ENCODE results near the gene CACNA1C.

Gene CACNA1C

GRCh38 chr12:2693244-2693860, 640.6 kb downstream of the CACNA1C start:
- Histone ChIP-seq H3K27me3 (ENCODE audit: control insufficient read depth in 1 of 2, insufficient read depth in 2 of 2, low read length in 2 of 2) (no peaks in the 10 kb centered on the region), H3K4me3 (ENCODE audit: low read length in 2 of 2) (no peak overlapping the region)

DNA sequence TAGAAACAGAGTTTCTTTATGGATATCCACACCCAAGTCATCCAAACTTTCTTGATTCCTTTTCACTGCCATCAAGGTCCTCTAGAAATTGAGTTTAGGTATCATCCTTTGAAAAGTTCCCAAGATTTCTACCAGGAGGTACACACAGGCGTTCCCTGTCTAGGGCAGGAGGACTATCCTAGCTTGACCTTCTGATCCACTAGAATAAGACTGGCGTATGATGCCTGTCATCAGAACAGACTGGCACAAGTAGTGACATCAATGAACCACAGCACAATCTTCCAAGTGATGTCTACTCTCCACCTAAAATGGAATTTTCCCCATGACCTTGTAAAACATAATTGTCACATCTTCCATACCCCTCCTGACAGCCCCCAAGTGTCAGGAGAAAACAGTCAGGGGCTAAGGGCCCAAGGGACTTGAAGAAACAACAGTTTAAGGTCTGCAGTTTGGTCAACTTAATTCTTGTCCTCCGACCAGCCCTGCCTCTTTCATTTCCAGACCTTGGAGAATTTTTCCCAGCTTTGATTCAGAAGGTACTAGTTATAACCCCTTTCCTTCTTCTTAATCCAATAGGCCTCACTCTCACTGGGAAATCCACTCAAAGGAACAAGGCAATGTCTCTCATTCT, 641.3 kb downstream of the CACNA1C start:
- Histone ChIP-seq H3K27ac (ENCODE audit: low read length) (no peak overlapping the region), H3K9ac (ENCODE audit: low read length in 2 of 2) (no peak overlapping the region), H3K4me3 (ENCODE audit: low read length in 2 of 2) (no peak overlapping the region), H3K36me3 (ENCODE audit: control insufficient read depth in 2 of 2, insufficient read depth in 2 of 2, low read length in 2 of 2) (peaks cover 10 to 16% of the 10 kb centered on the region in 2 donors), H3K4me1 (ENCODE audit: control insufficient read depth, insufficient read depth, low read length) (no peaks in the 10 kb centered on the region), H3K9me3 (ENCODE audit: control insufficient read depth in 2 of 2, low read length in 2 of 2) (no peaks in the 10 kb centered on the region), H3K27me3 (ENCODE audit: control insufficient read depth in 1 of 2, insufficient read depth in 2 of 2, low read length in 2 of 2) (no peaks in the 10 kb centered on the region)

More at GRCh38 chr12:2693244-2693860, 640.6 kb downstream of the CACNA1C start:
- Histone ChIP-seq H3K4me1 (ENCODE audit: control insufficient read depth, insufficient read depth, low read length) (no peaks in the 10 kb centered on the region), H3K9ac (ENCODE audit: low read length in 2 of 2) (no peak overlapping the region), H3K27ac (ENCODE audit: low read length) (no peak overlapping the region), H3K36me3 (ENCODE audit: control insufficient read depth in 2 of 2, insufficient read depth in 2 of 2, low read length in 2 of 2) (peaks cover 12 to 22% of the 10 kb centered on the region in 2 donors), H3K9me3 (ENCODE audit: control insufficient read depth in 2 of 2, low read length in 2 of 2) (no peaks in the 10 kb centered on the region)

DNA sequence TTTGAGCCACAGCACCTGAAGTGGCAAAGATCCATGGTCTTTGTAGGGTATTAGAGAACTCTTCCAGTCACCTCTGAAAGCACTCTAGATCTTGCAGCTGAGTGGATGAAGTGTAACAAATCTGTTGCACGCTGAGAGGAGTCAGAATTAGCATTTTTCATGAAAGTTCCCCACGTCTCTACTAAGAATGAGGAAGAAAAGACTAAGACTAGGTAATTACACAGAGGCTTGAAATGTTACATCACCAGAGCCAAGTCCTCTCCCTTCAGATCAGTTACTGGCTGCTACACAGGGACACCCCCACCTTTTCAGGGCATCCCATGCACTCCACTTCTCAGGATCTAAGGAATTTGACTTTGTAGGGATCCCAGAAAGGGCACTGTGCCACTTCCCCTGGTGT, 643.3 kb downstream of the CACNA1C start:
- H3K27ac ChIP-seq (ENCODE audit: low read length), result no peak overlapping the region
- no peak overlapping the region for H3K9ac ChIP-seq (ENCODE audit: low read length in 2 of 2)
- H3K4me1 ChIP-seq (ENCODE audit: control insufficient read depth, insufficient read depth, low read length), result no peaks in the 10 kb centered on the region
- peaks cover 0 to 4% of the 10 kb centered on the region in 2 donors for H3K36me3 ChIP-seq (ENCODE audit: control insufficient read depth in 2 of 2, insufficient read depth in 2 of 2, low read length in 2 of 2)
- H3K4me3 ChIP-seq (ENCODE audit: low read length in 2 of 2), result no peak overlapping the region
- no peaks in the 10 kb centered on the region for H3K9me3 ChIP-seq (ENCODE audit: control insufficient read depth in 2 of 2, low read length in 2 of 2)
- no peaks in the 10 kb centered on the region for H3K27me3 ChIP-seq (ENCODE audit: control insufficient read depth in 1 of 2, insufficient read depth in 2 of 2, low read length in 2 of 2)

- Histone ChIP-seq H3K36me3 (ENCODE audit: control insufficient read depth in 2 of 2, insufficient read depth in 2 of 2, low read length in 2 of 2) (peaks cover 0 to 1% of the 10 kb centered on the region in 2 donors), H3K4me1 (ENCODE audit: control insufficient read depth, insufficient read depth, low read length) (no peaks in the 10 kb centered on the region), H3K27me3 (ENCODE audit: control insufficient read depth in 1 of 2, insufficient read depth in 2 of 2, low read length in 2 of 2) (no peaks in the 10 kb centered on the region), H3K4me3 (ENCODE audit: low read length in 2 of 2) (no peak overlapping the region), H3K27ac (ENCODE audit: low read length) (no peak overlapping the region), H3K9me3 (ENCODE audit: control insufficient read depth in 2 of 2, low read length in 2 of 2) (no peaks in the 10 kb centered on the region), H3K9ac (ENCODE audit: low read length in 2 of 2) (no peak overlapping the region)
These were observed 644.4 kb downstream of the CACNA1C start for GRCh38 chr12:2697057-2697800.

GRCh38 chr12:2698566-2698965, 645.8 kb downstream of the CACNA1C start:
- no peaks in the 10 kb centered on the region for H3K36me3 ChIP-seq (ENCODE audit: control insufficient read depth in 2 of 2, insufficient read depth in 2 of 2, low read length in 2 of 2)

DNA sequence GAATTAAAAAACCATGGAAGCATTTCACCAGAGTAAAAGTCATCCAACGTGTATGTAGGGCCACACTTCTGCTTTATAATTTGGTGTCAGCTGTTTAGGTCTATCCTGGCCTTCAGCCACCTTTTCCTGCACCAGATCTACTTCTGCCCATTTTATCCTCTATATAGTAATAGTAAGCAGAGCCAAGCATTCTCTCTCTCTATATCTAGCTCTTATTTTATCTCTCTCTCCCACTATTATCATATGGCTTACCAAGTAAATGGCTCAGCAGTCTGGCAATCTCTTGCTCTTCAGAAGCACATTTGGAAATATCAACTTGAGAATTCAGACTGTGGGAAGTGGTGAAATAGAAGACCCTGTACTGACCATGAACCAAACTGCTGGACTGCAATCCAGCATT, 657.9 kb downstream of the CACNA1C start:
- H3K9me3 ChIP-seq (ENCODE audit: control insufficient read depth in 2 of 2, low read length in 2 of 2), result peaks cover 4% of the 10 kb centered on the region in 2 donors

More at GRCh38 chr12:2698566-2698965, 645.8 kb downstream of the CACNA1C start:
- no peaks in the 10 kb centered on the region for H3K9me3 ChIP-seq (ENCODE audit: control insufficient read depth in 2 of 2, low read length in 2 of 2)
- H3K4me1 ChIP-seq (ENCODE audit: control insufficient read depth, insufficient read depth, low read length), result no peaks in the 10 kb centered on the region
- H3K27me3 ChIP-seq (ENCODE audit: control insufficient read depth in 1 of 2, insufficient read depth in 2 of 2, low read length in 2 of 2), result no peaks in the 10 kb centered on the region
- H3K27ac ChIP-seq (ENCODE audit: low read length), result no peak overlapping the region
- H3K4me3 ChIP-seq (ENCODE audit: low read length in 2 of 2), result no peak overlapping the region
- no peak overlapping the region for H3K9ac ChIP-seq (ENCODE audit: low read length in 2 of 2)

GRCh38 chr12:2719392-2719791, 666.6 kb downstream of the CACNA1C start:
- H3K9ac ChIP-seq (ENCODE audit: low read length in 2 of 2), result no peak overlapping the region
- no peaks in the 10 kb centered on the region for H3K4me1 ChIP-seq (ENCODE audit: control insufficient read depth, insufficient read depth, low read length)
- no peaks in the 10 kb centered on the region for H3K36me3 ChIP-seq (ENCODE audit: control insufficient read depth in 2 of 2, insufficient read depth in 2 of 2, low read length in 2 of 2)

More for the DNA sequence above, 657.9 kb downstream of the CACNA1C start:
- Histone ChIP-seq H3K4me3 (ENCODE audit: low read length in 2 of 2) (no peak overlapping the region), H3K27ac (ENCODE audit: low read length) (no peak overlapping the region), H3K36me3 (ENCODE audit: control insufficient read depth in 2 of 2, insufficient read depth in 2 of 2, low read length in 2 of 2) (no peaks in the 10 kb centered on the region), H3K9ac (ENCODE audit: low read length in 2 of 2) (no peak overlapping the region), H3K4me1 (ENCODE audit: control insufficient read depth, insufficient read depth, low read length) (no peaks in the 10 kb centered on the region), H3K27me3 (ENCODE audit: control insufficient read depth in 1 of 2, insufficient read depth in 2 of 2, low read length in 2 of 2) (no peaks in the 10 kb centered on the region)

DNA sequence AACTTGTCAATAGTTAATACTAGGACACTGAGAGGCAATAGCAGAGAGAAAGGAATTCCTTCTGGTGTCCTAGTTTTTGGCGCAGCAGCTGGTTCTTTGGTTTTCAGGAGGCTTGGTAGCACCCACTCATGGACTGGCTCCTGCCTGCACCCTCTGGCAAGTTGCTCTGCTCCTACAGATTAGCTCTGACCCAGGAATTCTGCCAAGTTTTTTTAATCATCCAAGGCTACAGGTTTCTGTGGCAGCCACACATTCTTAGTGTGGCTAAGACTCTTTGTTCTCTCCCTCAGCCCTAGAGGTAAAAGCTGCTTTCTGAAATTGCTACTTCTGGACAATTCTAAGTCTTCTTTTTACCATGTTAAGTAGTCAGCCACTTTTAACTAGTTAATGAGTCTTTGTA, 670.0 kb downstream of the CACNA1C start:
- Histone ChIP-seq H3K27ac (ENCODE audit: low read length) (no peak overlapping the region), H3K36me3 (ENCODE audit: control insufficient read depth in 2 of 2, insufficient read depth in 2 of 2, low read length in 2 of 2) (no peaks in the 10 kb centered on the region), H3K4me1 (ENCODE audit: control insufficient read depth, insufficient read depth, low read length) (no peaks in the 10 kb centered on the region), H3K9me3 (ENCODE audit: control insufficient read depth in 2 of 2, low read length in 2 of 2) (no peaks in the 10 kb centered on the region), H3K9ac (ENCODE audit: low read length in 2 of 2) (no peak overlapping the region), H3K4me3 (ENCODE audit: low read length in 2 of 2) (no peak overlapping the region), H3K27me3 (ENCODE audit: control insufficient read depth in 1 of 2, insufficient read depth in 2 of 2, low read length in 2 of 2) (peaks cover 0 to 2% of the 10 kb centered on the region in 2 donors)

More at GRCh38 chr12:2719392-2719791, 666.6 kb downstream of the CACNA1C start:
- no peak overlapping the region for H3K27ac ChIP-seq (ENCODE audit: low read length)
- H3K9me3 ChIP-seq (ENCODE audit: control insufficient read depth in 2 of 2, low read length in 2 of 2), result no peaks in the 10 kb centered on the region
- H3K27me3 ChIP-seq (ENCODE audit: control insufficient read depth in 1 of 2, insufficient read depth in 2 of 2, low read length in 2 of 2), result peaks cover 0 to 2% of the 10 kb centered on the region in 2 donors
- no peak overlapping the region for H3K4me3 ChIP-seq (ENCODE audit: low read length in 2 of 2)

DNA sequence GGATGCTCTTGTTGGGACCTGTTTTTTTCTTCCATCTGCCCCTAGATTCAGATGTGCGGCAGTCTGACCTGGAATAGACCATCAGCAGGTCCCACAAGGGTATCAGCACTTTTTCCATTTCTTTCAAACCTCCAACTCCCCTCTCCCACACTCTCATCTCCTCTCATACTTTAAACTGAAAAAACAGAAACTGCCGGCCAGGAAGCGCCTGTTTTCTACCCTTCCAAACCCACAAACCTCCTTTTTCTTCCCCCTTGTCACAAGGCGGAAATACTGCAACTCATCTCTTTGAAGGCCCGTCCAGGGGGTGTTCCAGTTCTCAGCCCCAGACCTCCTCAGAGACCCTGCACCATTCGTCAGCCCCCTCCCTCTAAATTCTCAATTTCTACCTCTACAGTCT, 679.5 kb downstream of the CACNA1C start:
- H3K4me3 ChIP-seq (ENCODE audit: low read length in 2 of 2), result no peak overlapping the region

GRCh38 chr12:2733493-2734355, 680.9 kb downstream of the CACNA1C start:
- H3K9ac ChIP-seq (ENCODE audit: low read length in 2 of 2), result no peak overlapping the region
- peaks cover 5 to 16% of the 10 kb centered on the region in 2 donors for H3K27me3 ChIP-seq (ENCODE audit: control insufficient read depth in 1 of 2, insufficient read depth in 2 of 2, low read length in 2 of 2)
- H3K4me1 ChIP-seq (ENCODE audit: control insufficient read depth, insufficient read depth, low read length), result no peaks in the 10 kb centered on the region
- H3K9me3 ChIP-seq (ENCODE audit: control insufficient read depth in 2 of 2, low read length in 2 of 2), result no peaks in the 10 kb centered on the region
- H3K4me3 ChIP-seq (ENCODE audit: low read length in 2 of 2), result no peak overlapping the region
- H3K27ac ChIP-seq (ENCODE audit: low read length), result no peak overlapping the region
- no peaks in the 10 kb centered on the region for H3K36me3 ChIP-seq (ENCODE audit: control insufficient read depth in 2 of 2, insufficient read depth in 2 of 2, low read length in 2 of 2)

More for the DNA sequence above, 679.5 kb downstream of the CACNA1C start:
- H3K4me1 ChIP-seq (ENCODE audit: control insufficient read depth, insufficient read depth, low read length), result no peaks in the 10 kb centered on the region
- no peaks in the 10 kb centered on the region for H3K36me3 ChIP-seq (ENCODE audit: control insufficient read depth in 2 of 2, insufficient read depth in 2 of 2, low read length in 2 of 2)
- H3K9me3 ChIP-seq (ENCODE audit: control insufficient read depth in 2 of 2, low read length in 2 of 2), result no peaks in the 10 kb centered on the region
- H3K9ac ChIP-seq (ENCODE audit: low read length in 2 of 2), result no peak overlapping the region
- no peak overlapping the region for H3K27ac ChIP-seq (ENCODE audit: low read length)
- peaks cover 0 to 15% of the 10 kb centered on the region in 2 donors for H3K27me3 ChIP-seq (ENCODE audit: control insufficient read depth in 1 of 2, insufficient read depth in 2 of 2, low read length in 2 of 2)
